GM10248 (cell line): Measurements from ENCODE around the gene LPAR2.

Experiments used
- CTCF ChIA-PET: fragments of 300-600 bp; sonication (Branson Sonifier 250); formaldehyde crosslinking; extraction: SDS; loops from one replicate; lab custom pipeline; 2021; ENCODE audit warnings: antibody characterized with exemption; lab: Yijun Ruan, JAX
- POLR2A ChIA-PET: fragments of 350-650 bp; sonication (Branson Sonifier 250); formaldehyde crosslinking; extraction: SDS; loops from one replicate; lab custom pipeline; 2020; ENCODE audit warnings: antibody characterized with exemption; lab: Yijun Ruan, JAX
- DNase-seq: peaks from one replicate; pipeline ENCODE4 v3.0.0; 2012; ENCODE audit errors: extremely low spot score
- CTCF ChIP-seq: IDR thresholded peaks from 2 replicates; pipeline ENCODE4 v1.5.1; 2012; ENCODE audit warnings: mild to moderate bottlenecking, low read depth; ENCODE audit errors: extremely low read depth, missing control alignments, control extremely low read depth

Gene LPAR2

DNA sequence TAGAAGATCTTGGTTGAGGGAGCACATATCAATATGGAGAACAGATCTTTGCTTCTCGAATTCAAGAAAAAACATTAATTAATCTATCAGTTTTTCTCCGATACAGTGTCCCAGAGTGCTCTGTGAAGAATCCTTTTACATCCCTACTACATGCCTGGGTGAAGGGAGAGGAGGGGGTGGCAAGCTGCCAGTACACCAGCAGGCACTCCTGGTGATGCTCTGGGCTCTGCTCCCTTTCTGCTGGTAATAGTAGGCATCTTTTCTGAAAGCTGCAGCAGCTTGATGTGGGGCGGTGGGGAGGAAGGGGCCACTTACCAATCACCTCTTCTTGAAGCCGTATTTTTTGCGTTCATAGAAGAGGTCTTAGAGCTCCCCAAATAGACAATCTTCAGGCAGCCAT is 40.2 kb downstream of the LPAR2 start:
- no peak for DNase-seq
- no peak for TF ChIP-seq CTCF
- POLR2A ChIA-PET = no interaction called here
- CTCF ChIA-PET = interaction anchor here (2.6 kb wide), 1 partner anchor 34 kb away, joined by 8 read pairs; no protein-coding TSS in a partner anchor

GRCh38 chr19:19584356-19584755 is 43.7 kb downstream of the LPAR2 start:
- no peak for TF ChIP-seq CTCF
- ChIA-PET CTCF (interaction anchor here (1.0 to 2.5 kb wide), 2 partner anchors 30 to 52 kb away, joined by 3 to 8 read pairs; no protein-coding TSS in a partner anchor), POLR2A (no interaction called here)
- DNase-seq = no peak

- DNase-seq = no peak
- no peak for TF ChIP-seq CTCF
- CTCF ChIA-PET = interaction anchor here (0.8 to 3.0 kb wide), 5 partner anchors 27 to 216 kb away, joined by 3 to 9 read pairs (median 8); no protein-coding TSS in a partner anchor
- POLR2A ChIA-PET = interaction anchor here (0.6 kb wide), 1 partner anchor 25 kb away, joined by 5 read pairs; no protein-coding TSS in a partner anchor
These were observed 45.5 kb downstream of the LPAR2 start for GRCh38 chr19:19582471-19582870.

- CTCF ChIA-PET = interaction anchor here (1.1 to 3.0 kb wide), 3 partner anchors 19 to 49 kb away, joined by 3 to 9 read pairs (median 8); no protein-coding TSS in a partner anchor
- POLR2A ChIA-PET = no interaction called here
- DNase-seq = no peak
- no peak for TF ChIP-seq CTCF
These were observed 46.6 kb downstream of the LPAR2 start for GRCh38 chr19:19581391-19581790.

GRCh38 chr19:19580418-19580817 is 47.6 kb downstream of the LPAR2 start:
- POLR2A ChIA-PET = interaction anchor here (0.6 kb wide), 1 partner anchor 190 kb away, joined by 3 read pairs; no protein-coding TSS in a partner anchor
- no peak for DNase-seq
- TF ChIP-seq CTCF = no peak
- CTCF ChIA-PET = interaction anchor here (1.1 to 3.0 kb wide), 5 partner anchors 12 to 48 kb away, joined by 3 to 8 read pairs (median 5); no protein-coding TSS in a partner anchor

DNA sequence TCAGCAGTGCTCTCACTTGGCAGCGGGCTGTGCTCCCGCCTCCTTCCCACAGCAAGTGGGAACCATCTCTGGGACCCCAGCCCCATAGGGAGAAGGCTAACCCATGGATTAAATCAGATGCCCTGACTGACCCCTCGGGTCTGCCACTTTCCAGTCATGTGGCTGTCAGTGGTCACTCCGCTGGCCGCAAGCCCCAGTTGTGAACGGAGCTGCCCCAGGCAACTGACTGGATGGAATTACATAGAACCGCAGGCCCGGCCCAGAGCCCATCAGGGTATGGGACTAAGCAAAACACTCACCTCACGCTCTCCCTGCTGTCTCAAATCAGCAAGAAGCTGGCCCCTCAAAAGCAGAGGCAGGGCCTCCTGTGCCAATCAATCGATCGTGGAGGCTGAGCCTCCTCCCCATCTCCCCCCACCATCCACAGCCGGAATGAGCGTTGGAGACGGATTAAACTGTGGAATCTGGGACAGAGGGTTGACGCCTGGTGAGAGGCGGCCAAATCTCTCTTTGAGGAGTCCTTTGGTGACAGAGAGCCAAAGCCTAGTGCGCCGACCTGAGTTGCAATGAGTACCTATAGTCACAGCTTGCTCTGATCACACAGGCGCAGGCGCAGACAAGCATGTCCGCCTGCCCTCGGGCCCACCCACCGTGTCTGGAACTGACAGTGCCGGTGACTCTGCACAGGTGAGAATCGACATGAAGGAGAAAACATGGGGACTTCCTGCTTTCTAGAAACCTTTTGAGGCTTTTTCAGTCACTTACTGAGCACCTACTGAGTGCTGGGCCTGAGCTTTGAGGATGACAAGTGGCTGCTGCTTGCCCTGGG is 48.3 kb downstream of the LPAR2 start:
- TF ChIP-seq CTCF = no peak
- POLR2A ChIA-PET = interaction anchor here (0.6 kb wide), 1 partner anchor 189 kb away, joined by 3 read pairs; no protein-coding TSS in a partner anchor
- CTCF ChIA-PET = interaction anchor here (1.1 to 3.0 kb wide), 4 partner anchors 12 to 48 kb away, joined by 3 to 8 read pairs (median 5); no protein-coding TSS in a partner anchor
- no peak for DNase-seq
